Subcutaneous adipose tissue (tissue), 4 donors: ENCODE data around the gene WNT3. TPM values are rescaled to one million over a fixed set of nuclear protein-coding genes. Genes with fewer than 3 reads are reported as not detected.

Source experiments
- CTCF ChIP-seq: fragments of 450-650 bp; IDR thresholded peaks from one replicate; pipeline ENCODE4 v1.5.1; 2016; ENCODE audit warnings: low read depth, mild to moderate bottlenecking, control low read depth, antibody characterized with exemption, moderate library complexity
- total RNA-seq, 4 donors: library from RNA; depleted of rRNA; stranded (reverse); fragments of >200 nt; gene quantifications; one replicate each; pipeline ENCODE4 v1.1.0, GENCODE V29; 2016

The WNT3 gene
- total RNA-seq, 4 donors from 2014 or later: 0.16 to 9.6 (median 0.54) TPM

- TF ChIP-seq CTCF: no peak
Measured at GRCh38 chr17:46730679-46731078, 87.8 kb downstream of the WNT3 start.

- no peak for TF ChIP-seq CTCF
Measured at GRCh38 chr17:46730026-46730425, 88.5 kb downstream of the WNT3 start.

GRCh38 chr17:46727572-46728348, 90.7 kb downstream of the WNT3 start:
- TF ChIP-seq CTCF: no peak

- no peak for TF ChIP-seq CTCF
Measured at GRCh38 chr17:46726206-46726605, 92.3 kb downstream of the WNT3 start.

- TF ChIP-seq CTCF: no peak
Measured at GRCh38 chr17:46722662-46723285, 95.7 kb downstream of the WNT3 start.

- no peak for TF ChIP-seq CTCF
Measured at GRCh38 chr17:46720408-46720807, 98.1 kb downstream of the WNT3 start.

- no peak for TF ChIP-seq CTCF
Measured at GRCh38 chr17:46719891-46720290, 98.6 kb downstream of the WNT3 start.
